Esophagus squamous epithelium (tissue), 4 donors: ENCODE results near the gene KCNAB1.

Source experiments
- POLR2A ChIP-seq, 4 donors: fragments of 450-650 bp; IDR thresholded peaks; one replicate each; pipeline ENCODE4 v1.6.1; 2017; ENCODE audit warnings: antibody characterized with exemption in 4 of 4, mild to moderate bottlenecking in 4 of 4, moderate library complexity in 3 of 4
- TF ChIP-seq, protein P1 (sequence below), 6 experiments: fragments of 450-650 bp in 4 of 6; fragments of 200-600 bp in 2 of 6; sonication (generic) in 2 of 6; IDR thresholded peaks; one replicate each; pipeline ENCODE4 v1.5.1; 2016 to 2019; ENCODE audit warnings: antibody characterized with exemption in 6 of 6, mild to moderate bottlenecking in 4 of 6, moderate library complexity in 4 of 6

DNA sequence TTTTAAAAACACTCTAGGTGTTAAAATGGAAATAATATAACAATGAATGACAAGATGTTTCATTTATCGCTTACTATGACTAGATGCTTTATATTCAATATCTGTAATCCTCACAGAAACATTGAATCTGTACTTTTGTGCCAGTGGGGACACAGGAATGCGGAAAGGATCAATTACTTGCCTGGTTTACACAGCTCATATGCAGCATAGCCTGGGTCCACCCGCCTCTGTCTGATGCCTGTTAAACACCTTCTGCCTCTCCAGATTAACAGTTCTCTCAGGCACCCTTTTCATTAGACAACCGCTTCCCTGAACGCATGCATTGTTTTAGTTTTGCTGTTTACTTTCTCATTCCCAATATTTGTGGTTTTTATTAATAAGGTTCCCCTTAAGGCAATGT, 12.9 kb upstream of the KCNAB1 start:
- TF ChIP-seq, protein P1, sequence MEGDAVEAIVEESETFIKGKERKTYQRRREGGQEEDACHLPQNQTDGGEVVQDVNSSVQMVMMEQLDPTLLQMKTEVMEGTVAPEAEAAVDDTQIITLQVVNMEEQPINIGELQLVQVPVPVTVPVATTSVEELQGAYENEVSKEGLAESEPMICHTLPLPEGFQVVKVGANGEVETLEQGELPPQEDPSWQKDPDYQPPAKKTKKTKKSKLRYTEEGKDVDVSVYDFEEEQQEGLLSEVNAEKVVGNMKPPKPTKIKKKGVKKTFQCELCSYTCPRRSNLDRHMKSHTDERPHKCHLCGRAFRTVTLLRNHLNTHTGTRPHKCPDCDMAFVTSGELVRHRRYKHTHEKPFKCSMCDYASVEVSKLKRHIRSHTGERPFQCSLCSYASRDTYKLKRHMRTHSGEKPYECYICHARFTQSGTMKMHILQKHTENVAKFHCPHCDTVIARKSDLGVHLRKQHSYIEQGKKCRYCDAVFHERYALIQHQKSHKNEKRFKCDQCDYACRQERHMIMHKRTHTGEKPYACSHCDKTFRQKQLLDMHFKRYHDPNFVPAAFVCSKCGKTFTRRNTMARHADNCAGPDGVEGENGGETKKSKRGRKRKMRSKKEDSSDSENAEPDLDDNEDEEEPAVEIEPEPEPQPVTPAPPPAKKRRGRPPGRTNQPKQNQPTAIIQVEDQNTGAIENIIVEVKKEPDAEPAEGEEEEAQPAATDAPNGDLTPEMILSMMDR (IDR thresholded peaks at IDR 0.05) = no peak
- no peak for TF ChIP-seq POLR2A (IDR thresholded peaks at IDR 0.05)
